GM12872 (cell line): ENCODE results near the gene ZNF106.

ENCODE experiments used
- TF ChIP-seq, protein P1 (sequence below): IDR thresholded peaks from 3 replicates; pipeline ENCODE4 v1.5.1; 2011; ENCODE audit warnings: low read depth, mild to moderate bottlenecking, low read length, moderate library complexity; ENCODE audit not compliant: insufficient read depth

Gene ZNF106

DNA sequence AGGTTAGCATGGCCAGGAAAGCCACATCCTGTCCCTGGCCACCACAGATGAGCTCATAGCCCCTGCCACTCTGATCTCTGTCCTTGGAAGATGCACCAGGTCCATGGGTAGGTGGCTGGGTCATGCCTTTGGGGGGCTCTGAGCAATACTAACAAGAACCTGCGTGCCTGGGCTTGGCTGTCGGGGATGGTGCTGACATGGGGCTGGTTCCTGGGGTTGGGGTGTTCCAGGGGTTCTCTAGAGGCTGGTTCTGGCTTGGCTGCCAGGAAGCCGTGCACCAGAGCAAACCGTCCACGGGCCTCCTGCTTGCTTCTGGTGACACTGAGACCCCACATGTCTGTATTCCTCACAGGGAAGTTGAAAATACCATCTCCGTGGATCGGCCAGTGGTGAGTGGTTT lies 87.6 kb downstream of the ZNF106 start:
- TF ChIP-seq, protein P1, sequence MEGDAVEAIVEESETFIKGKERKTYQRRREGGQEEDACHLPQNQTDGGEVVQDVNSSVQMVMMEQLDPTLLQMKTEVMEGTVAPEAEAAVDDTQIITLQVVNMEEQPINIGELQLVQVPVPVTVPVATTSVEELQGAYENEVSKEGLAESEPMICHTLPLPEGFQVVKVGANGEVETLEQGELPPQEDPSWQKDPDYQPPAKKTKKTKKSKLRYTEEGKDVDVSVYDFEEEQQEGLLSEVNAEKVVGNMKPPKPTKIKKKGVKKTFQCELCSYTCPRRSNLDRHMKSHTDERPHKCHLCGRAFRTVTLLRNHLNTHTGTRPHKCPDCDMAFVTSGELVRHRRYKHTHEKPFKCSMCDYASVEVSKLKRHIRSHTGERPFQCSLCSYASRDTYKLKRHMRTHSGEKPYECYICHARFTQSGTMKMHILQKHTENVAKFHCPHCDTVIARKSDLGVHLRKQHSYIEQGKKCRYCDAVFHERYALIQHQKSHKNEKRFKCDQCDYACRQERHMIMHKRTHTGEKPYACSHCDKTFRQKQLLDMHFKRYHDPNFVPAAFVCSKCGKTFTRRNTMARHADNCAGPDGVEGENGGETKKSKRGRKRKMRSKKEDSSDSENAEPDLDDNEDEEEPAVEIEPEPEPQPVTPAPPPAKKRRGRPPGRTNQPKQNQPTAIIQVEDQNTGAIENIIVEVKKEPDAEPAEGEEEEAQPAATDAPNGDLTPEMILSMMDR = no peak

DNA sequence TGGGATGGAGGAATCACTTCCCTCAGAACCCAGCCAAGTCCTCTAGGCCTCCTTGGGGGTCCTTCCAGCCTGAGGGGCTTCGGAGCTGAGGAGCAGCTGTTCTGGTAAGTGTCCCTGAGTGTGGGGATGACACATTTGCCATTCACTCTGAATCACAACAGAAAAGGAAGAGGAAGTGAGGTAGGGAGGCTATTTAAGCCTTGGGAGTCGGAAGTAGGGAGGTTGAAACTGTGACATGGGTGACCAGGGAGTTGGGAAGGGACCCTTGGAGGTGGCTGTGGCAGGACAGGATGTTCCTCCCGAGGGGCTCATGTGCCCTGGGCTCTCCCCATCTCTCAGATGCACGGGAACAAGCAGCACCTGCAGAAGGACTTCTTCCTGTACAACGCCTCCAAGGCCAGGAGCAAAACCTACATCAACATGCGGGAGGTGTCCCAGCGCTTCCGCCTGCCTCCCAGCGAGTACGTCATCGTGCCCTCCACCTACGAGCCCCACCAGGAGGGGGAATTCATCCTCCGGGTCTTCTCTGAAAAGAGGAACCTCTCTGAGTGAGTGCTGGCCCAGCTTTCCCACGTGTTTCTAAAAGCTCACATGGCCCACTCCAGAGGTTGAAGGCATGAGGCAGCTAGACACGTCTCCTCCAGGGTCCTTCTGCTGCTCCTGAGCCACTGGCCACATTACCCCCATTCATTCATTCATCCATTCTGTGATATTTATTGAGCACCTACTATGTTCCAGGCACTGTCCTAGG lies 88.3 kb downstream of the ZNF106 start:
- TF ChIP-seq, protein P1 = no peak

DNA sequence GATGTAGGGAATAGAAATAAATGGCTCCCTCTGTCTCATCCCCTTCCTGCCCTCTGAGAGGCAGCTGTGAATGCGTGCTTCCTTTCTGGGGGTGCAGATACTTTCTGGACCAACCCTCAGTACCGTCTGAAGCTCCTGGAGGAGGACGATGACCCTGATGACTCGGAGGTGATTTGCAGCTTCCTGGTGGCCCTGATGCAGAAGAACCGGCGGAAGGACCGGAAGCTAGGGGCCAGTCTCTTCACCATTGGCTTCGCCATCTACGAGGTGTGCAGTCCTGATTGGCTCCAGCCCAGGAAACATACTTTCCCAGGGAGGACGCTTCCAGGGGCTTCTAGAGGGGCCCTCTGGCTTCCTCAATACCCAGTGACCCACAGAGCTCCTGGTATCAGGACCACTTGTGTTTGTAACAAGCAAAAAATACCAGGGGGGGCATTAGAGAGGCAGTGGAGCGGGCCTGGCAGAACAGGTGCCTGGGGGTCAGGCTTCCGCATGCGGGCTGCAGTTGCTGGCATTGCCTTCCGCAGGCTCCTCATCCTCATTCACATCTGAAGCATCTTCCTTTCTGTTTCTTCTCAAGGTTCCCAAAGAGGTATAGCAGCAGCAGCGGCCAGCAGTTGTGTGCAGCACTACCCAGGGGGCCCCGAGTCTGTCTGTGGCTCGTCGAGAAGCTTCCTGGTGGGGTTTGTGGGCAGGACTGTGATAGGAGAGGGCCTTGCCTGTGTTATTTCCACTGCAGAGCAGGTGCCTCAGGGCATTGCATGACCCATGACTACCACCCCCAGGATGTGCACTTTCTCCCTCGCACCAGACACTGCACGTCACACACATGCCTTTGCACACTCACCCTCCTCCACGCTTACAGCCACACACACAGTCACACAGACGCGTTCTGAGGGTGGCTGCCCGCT lies 89.1 kb downstream of the ZNF106 start:
- TF ChIP-seq, protein P1 = no peak

DNA sequence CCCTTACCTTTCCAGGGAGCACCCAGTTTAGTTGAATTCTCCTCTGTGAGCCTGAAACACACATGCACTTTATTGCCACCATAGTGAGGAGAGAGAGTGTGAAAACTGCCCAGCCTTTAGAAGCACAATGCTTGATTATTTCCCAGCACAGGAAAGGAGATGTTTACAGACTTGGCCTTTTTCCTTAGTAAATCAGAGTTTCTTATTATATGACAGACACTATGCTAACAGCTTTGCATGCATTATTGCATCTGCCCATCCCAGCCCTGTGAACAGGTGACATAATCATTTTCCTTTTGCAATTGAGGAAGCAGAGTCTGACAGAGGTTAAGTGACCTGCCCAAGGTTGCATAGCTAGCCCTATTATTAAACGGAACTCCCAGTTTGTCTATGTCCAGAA lies 95.1 kb downstream of the ZNF106 start:
- TF ChIP-seq, protein P1 = no peak

DNA sequence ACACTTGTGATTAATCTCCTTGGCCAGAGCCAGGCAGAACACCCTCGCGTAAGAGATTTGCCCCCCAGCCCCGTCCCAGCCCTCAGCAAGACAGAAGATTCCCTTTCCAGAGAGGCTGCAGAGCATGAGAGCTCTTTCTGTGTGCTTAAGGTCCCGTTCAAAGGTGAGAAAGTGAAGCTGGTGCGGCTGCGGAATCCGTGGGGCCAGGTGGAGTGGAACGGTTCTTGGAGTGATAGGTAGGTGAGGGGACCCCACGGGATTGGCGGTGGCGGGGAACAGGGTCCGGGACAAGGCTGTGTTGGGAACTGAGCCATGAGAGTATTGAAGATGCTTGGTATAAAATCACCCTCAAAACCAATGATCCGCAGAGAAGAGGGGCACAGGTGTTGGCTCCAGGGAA lies 96.8 kb downstream of the ZNF106 start:
- TF ChIP-seq, protein P1 = no peak

DNA sequence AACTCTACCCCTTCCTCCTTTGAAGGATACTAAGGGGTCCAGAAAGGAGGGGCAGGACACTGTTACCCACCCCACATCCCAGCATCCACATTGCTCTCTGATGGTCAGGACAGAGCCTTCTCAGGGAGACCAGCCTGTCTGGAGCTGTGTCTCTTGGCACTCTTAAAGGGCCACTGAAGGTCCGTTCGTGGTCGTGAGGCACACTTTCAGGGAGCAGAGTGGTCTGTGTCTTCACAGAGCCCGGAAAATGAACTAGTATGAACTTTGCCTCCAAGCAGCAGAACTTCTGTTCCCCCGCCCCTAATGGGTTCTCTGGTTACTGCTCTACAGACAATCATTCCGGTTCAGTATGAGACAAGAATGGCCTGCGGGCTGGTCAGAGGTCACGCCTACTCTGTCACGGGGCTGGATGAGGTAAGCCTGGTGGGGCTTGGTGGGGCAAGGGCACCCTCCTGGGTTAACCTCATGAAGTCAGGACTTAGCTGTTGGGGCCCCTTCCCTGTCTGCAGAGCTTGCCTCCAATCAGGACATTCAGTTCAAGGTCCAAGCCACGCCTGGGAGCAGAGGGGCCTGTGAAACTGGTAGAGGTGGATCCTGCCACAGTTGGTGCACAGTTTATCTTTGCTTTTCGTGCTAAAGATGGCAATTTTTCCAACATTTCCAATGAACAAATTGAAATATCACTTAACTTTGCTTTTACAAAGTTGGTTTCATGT lies 98.5 kb downstream of the ZNF106 start:
- TF ChIP-seq, protein P1 = no peak

DNA sequence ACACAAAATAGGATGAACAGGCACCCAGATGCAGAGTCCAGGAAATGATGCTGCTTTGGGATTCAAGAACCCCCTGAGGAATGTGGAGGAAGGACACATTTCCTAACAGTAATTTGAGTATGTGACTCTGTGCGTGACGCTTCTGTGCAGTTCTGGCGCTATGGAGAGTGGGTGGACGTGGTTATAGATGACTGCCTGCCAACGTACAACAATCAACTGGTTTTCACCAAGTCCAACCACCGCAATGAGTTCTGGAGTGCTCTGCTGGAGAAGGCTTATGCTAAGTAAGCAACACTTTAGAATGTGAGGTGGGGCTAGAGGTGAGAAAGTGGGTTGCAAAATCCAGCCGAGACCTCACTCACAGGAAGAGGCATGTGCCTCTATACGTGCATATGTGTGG lies 103.3 kb downstream of the ZNF106 start:
- TF ChIP-seq, protein P1 = no peak
